LNCAP (cell line): ENCODE measurements around the gene KCND3.

ENCODE experiments used
- CTCF ChIP-seq: fragments of 450-650 bp; IDR thresholded peaks from 2 replicates; pipeline ENCODE4 v1.5.1; 2017; ENCODE audit warnings: mild to moderate bottlenecking

Gene KCND3

GRCh38 chr1:111861523-111861922 is 127.9 kb downstream of the KCND3 start:
- no peak for TF ChIP-seq CTCF

GRCh38 chr1:111857194-111857651 is 132.2 kb downstream of the KCND3 start:
- TF ChIP-seq CTCF: no peak

GRCh38 chr1:111856411-111857185 is 132.9 kb downstream of the KCND3 start:
- no peak for TF ChIP-seq CTCF

- no peak for TF ChIP-seq CTCF
Observed at GRCh38 chr1:111855260-111855659, 134.2 kb downstream of the KCND3 start.

GRCh38 chr1:111852261-111852721 is 137.2 kb downstream of the KCND3 start:
- TF ChIP-seq CTCF: no peak

- TF ChIP-seq CTCF: no peak
Observed at GRCh38 chr1:111851552-111851951, 137.9 kb downstream of the KCND3 start.

- TF ChIP-seq CTCF: no peak
Observed at GRCh38 chr1:111850109-111850508, 139.4 kb downstream of the KCND3 start.
